OCI-LY3 (cell line): ENCODE data around the gene DNM1.

Experiments used
- H2AFZ ChIP-seq: fragments of 200-600, 300-600 bp; shearing (Covaris generic); 2 replicates; pipeline ENCODE4 v1.6.0; 2014; ENCODE audit warnings: antibody characterized with exemption, low read depth, low read length
- H3K27ac ChIP-seq: fragments of 200-600, 300-600 bp; sonication (generic); 2 replicates; pipeline ENCODE4 v1.5.1; 2014; ENCODE audit warnings: mild to moderate bottlenecking, low read length, moderate library complexity, mixed read lengths
- H3K27me3 ChIP-seq: fragments of 200-600, 300-600 bp; sonication (generic); 2 replicates; pipeline ENCODE4 v1.6.1; 2014; ENCODE audit warnings: low read depth, low read length, mixed read lengths
- H3K36me3 ChIP-seq: fragments of 200-600, 300-600 bp; sonication (generic); replicated peaks from 2 replicates; pipeline ENCODE3; 2014; ENCODE audit warnings: low read depth, low read length, mixed read lengths
- H3K4me1 ChIP-seq: fragments of 300-600, 200-600 bp; sonication (generic); 2 replicates; pipeline ENCODE4 v1.6.1; 2014; ENCODE audit warnings: low read length, mixed read lengths
- H3K4me2 ChIP-seq: fragments of 200-600, 300-600 bp; sonication (generic); 2 replicates; pipeline ENCODE4 v1.6.1; 2014; ENCODE audit warnings: low read length, mixed read lengths
- H3K4me3 ChIP-seq: fragments of 300-600, 200-600 bp; sonication (generic); 2 replicates; pipeline ENCODE4 v1.5.1; 2014; ENCODE audit warnings: antibody characterized with exemption, mild to moderate bottlenecking, low read length, moderate library complexity
- H3K79me2 ChIP-seq: fragments of 300-600, 200-600 bp; shearing (Covaris generic); 2 replicates; pipeline ENCODE4 v1.6.1; 2014; ENCODE audit warnings: mild to moderate bottlenecking, low read length, mixed read lengths
- H3K9ac ChIP-seq: fragments of 300-600, 200-600 bp; shearing (Covaris generic); 2 replicates; pipeline ENCODE4 v1.6.0; 2014; ENCODE audit warnings: mild to moderate bottlenecking, low read length, moderate library complexity
- H3K9me3 ChIP-seq: fragments of 200-600, 300-600 bp; shearing (Covaris generic); 2 replicates; pipeline ENCODE4 v1.6.1; 2014; ENCODE audit warnings: low read length, mixed read lengths; ENCODE audit not compliant: insufficient read depth
- H4K20me1 ChIP-seq: fragments of 200-600, 300-600 bp; sonication (generic); 2 replicates; pipeline ENCODE4 v1.6.1; 2016; ENCODE audit warnings: low read length, mixed read lengths; ENCODE audit not compliant: insufficient read depth
- EZH2phosphoT487 ChIP-seq: fragments of 200-600 bp; shearing (Covaris generic); IDR thresholded peaks from 2 replicates; pipeline ENCODE4 v1.6.1; 2018; ENCODE audit warnings: antibody characterized with exemption, mixed run types, low read depth
- TF ChIP-seq, protein P1 (sequence below): fragments of 200-600, 300-600 bp; sonication (generic); IDR thresholded peaks from 2 replicates; pipeline ENCODE4 v1.5.1; 2014; ENCODE audit warnings: antibody characterized with exemption, low read length, low read depth

Gene DNM1

GRCh38 chr9:128206916-128207910, 4.0 kb downstream of the DNM1 start:
- peaks cover 34% of the 10 kb centered on the region for H3K27me3 ChIP-seq
- peaks cover 5% of the 10 kb centered on the region; the same call in 1 of the 2 replicates for H3K4me1 ChIP-seq
- H2AFZ ChIP-seq: no peak overlapping the region
- TF ChIP-seq EZH2phosphoT487: no peak
- TF ChIP-seq, protein P1, sequence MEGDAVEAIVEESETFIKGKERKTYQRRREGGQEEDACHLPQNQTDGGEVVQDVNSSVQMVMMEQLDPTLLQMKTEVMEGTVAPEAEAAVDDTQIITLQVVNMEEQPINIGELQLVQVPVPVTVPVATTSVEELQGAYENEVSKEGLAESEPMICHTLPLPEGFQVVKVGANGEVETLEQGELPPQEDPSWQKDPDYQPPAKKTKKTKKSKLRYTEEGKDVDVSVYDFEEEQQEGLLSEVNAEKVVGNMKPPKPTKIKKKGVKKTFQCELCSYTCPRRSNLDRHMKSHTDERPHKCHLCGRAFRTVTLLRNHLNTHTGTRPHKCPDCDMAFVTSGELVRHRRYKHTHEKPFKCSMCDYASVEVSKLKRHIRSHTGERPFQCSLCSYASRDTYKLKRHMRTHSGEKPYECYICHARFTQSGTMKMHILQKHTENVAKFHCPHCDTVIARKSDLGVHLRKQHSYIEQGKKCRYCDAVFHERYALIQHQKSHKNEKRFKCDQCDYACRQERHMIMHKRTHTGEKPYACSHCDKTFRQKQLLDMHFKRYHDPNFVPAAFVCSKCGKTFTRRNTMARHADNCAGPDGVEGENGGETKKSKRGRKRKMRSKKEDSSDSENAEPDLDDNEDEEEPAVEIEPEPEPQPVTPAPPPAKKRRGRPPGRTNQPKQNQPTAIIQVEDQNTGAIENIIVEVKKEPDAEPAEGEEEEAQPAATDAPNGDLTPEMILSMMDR: no peak
- H3K27ac ChIP-seq: no peak overlapping the region
- no peak overlapping the region for H3K4me3 ChIP-seq
- H3K9me3 ChIP-seq: no peaks in the 10 kb centered on the region
- H4K20me1 ChIP-seq: no peaks in the 10 kb centered on the region
- H3K36me3 ChIP-seq: no peaks in the 10 kb centered on the region
- H3K9ac ChIP-seq: no peak overlapping the region
- H3K4me2 ChIP-seq: no peak overlapping the region
- H3K79me2 ChIP-seq: no peaks in the 10 kb centered on the region

GRCh38 chr9:128208386-128208785, 5.2 kb downstream of the DNM1 start:
- Histone ChIP-seq H2AFZ (no peak overlapping the region), H3K4me1 (no peaks in the 10 kb centered on the region), H4K20me1 (no peaks in the 10 kb centered on the region), H3K36me3 (no peaks in the 10 kb centered on the region), H3K4me2 (no peak overlapping the region), H3K9me3 (no peaks in the 10 kb centered on the region), H3K27me3 (peaks cover 39% of the 10 kb centered on the region), H3K4me3 (no peak overlapping the region), H3K9ac (no peak overlapping the region), H3K27ac (no peak overlapping the region), H3K79me2 (no peaks in the 10 kb centered on the region)
- TF ChIP-seq, protein P1: no peak
- TF ChIP-seq EZH2phosphoT487: no peak

GRCh38 chr9:128208946-128209669, 5.9 kb downstream of the DNM1 start:
- Histone ChIP-seq H3K27ac (no peak overlapping the region), H3K27me3 (peaks cover 34% of the 10 kb centered on the region), H4K20me1 (no peaks in the 10 kb centered on the region), H2AFZ (no peak overlapping the region), H3K9ac (no peak overlapping the region), H3K9me3 (no peaks in the 10 kb centered on the region), H3K79me2 (no peaks in the 10 kb centered on the region), H3K36me3 (no peaks in the 10 kb centered on the region), H3K4me3 (no peak overlapping the region), H3K4me2 (no peak overlapping the region), H3K4me1 (no peaks in the 10 kb centered on the region)
- no peak for TF ChIP-seq EZH2phosphoT487
- TF ChIP-seq, protein P1: no peak
